ENCODE data around the gene TMEM187. TPM values are rescaled to one million over a fixed set of nuclear protein-coding genes. Genes with fewer than 3 reads are reported as not detected.

TMEM187 gene
- total RNA-seq, 1 donor from 2014 or later: 8.6 TPM

DNA sequence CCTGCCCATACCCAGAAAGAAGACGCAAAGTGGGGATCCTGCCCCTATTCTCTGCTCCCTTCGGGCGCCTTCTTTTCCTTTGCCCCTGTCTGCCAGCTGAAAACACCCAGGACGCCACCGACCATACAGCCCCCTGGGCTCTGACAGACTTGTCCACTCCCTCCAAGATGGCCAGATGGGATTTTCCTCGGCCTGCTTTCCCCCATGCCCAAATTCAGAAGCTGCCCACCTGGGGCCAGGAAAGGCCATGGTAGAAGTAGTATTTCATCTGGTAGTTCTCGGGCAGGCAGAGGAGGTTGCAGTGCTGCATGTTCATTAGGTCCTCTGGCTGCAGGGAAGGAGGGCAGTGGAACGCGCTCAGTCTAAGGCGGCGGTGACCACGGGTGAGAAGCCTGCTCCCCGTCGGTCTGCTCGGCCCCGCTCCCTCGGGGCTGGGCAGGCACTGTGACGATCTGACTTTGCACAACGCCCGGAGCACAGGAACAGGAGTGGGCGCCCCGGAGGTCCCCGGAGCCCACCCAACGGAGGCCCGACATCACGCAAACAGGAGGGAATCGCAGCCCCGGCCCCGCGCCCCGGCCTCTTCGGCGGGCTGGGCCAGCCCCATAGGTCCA lies 38.3 kb upstream of the TMEM187 start:
- peaks cover 4% of the 10 kb centered on the region for H3K36me3 ChIP-seq (ENCODE audit: insufficient read depth, low read length)
- no peaks in the 10 kb centered on the region for H3K36me3 Mint-ChIP-seq (ENCODE audit: low read depth, unreplicated experiment)
- H3K4me1 ChIP-seq (ENCODE audit: insufficient read depth, low read length): peaks cover 4% of the 10 kb centered on the region
- H3K4me3 ChIP-seq (ENCODE audit: insufficient read depth, low read depth, low read length): peak overlapping the region; percentile 75
- peaks cover 34% of the 10 kb centered on the region for H3K79me2 ChIP-seq (ENCODE audit: insufficient read depth, low read length)
- DNase-seq (ENCODE audit: low read depth) (no peak), FAIRE-seq (no peak)
- peak overlapping the region; percentile 19 for H3K27ac ChIP-seq (ENCODE audit: low read depth, low read length)
- H3K27ac Mint-ChIP-seq (ENCODE audit: unreplicated experiment): peak overlapping the region; percentile 77
- peak overlapping the region; percentile 95 for H3K4me2 ChIP-seq (ENCODE audit: low read length)
- H3K27me3 ChIP-seq (ENCODE audit: insufficient read depth, low read length): no peaks in the 10 kb centered on the region
- H3K27me3 Mint-ChIP-seq (ENCODE audit: low read depth, unreplicated experiment): no peaks in the 10 kb centered on the region
- TF ChIP-seq EZH2 (IDR thresholded peaks at IDR 0.05; ENCODE audit: insufficient read depth, low read length): no peak
- TF ChIP-seq, protein P1, sequence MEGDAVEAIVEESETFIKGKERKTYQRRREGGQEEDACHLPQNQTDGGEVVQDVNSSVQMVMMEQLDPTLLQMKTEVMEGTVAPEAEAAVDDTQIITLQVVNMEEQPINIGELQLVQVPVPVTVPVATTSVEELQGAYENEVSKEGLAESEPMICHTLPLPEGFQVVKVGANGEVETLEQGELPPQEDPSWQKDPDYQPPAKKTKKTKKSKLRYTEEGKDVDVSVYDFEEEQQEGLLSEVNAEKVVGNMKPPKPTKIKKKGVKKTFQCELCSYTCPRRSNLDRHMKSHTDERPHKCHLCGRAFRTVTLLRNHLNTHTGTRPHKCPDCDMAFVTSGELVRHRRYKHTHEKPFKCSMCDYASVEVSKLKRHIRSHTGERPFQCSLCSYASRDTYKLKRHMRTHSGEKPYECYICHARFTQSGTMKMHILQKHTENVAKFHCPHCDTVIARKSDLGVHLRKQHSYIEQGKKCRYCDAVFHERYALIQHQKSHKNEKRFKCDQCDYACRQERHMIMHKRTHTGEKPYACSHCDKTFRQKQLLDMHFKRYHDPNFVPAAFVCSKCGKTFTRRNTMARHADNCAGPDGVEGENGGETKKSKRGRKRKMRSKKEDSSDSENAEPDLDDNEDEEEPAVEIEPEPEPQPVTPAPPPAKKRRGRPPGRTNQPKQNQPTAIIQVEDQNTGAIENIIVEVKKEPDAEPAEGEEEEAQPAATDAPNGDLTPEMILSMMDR (IDR thresholded peaks at IDR 0.05; ENCODE audit: insufficient read depth, low read depth, low read length): no peak
- peak overlapping the region; percentile 88 for H3K9ac ChIP-seq (ENCODE audit: low read length)
- H3K9me3 Mint-ChIP-seq (ENCODE audit: unreplicated experiment): no peaks in the 10 kb centered on the region
- no peaks in the 10 kb centered on the region for H3K9me3 ChIP-seq (ENCODE audit: insufficient read depth, low read depth, low read length)
- H3K4me1 Mint-ChIP-seq (ENCODE audit: low read depth, unreplicated experiment): no peaks in the 10 kb centered on the region
- peaks cover 13% of the 10 kb centered on the region for H4K20me1 ChIP-seq (ENCODE audit: insufficient read depth, low read length)
- peak overlapping the region; percentile 92 for H3K4me3 Mint-ChIP-seq (ENCODE audit: unreplicated experiment)
- H2AFZ ChIP-seq (ENCODE audit: low read depth, low read length): no peak overlapping the region

DNA sequence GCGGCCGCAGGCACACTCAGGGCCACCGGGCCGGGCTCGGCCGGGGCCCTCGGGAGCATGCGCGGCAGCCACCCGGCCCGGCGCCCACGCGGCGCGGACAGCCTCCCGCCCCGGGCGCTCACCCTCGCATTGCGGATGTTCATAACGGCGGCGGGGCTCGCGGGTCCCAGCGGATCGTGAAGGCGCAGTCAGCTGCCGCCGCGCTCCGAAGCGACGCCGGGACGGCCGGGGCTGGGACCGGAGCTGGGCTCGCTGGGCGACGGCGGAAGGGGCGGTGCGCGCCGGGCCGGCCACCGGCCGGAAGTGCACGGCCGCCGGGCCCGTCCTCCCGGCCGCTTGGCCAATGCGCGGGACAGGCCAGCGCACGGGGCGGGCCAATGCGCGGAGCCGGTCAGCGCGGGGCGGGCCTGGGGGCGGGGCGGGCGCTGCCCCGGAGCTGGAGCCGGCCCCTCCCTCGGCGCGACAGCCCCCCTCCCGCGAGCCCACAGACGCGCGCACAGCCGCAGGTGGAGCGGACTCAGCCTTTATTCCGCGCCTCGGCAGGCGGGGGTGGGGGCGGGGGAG lies 37.7 kb upstream of the TMEM187 start, which contains the start of gene NAA10:
Gene NAA10 (minus strand): TSS at position 276 of the 564 bp plus-strand sequence. CDS start 133 bp downstream, at position 143.
- H2AFZ ChIP-seq (ENCODE audit: low read depth, low read length): peak within 1 kb of the TSS; percentile 47
- Mint-ChIP-seq H3K9me3 (ENCODE audit: unreplicated experiment) (no peaks in the 10 kb centered on the region), H3K4me3 (ENCODE audit: unreplicated experiment) (peak within 1 kb of the TSS; percentile 92), H3K36me3 (ENCODE audit: low read depth, unreplicated experiment) (no peaks in the 10 kb centered on the region), H3K27ac (ENCODE audit: unreplicated experiment) (peak within 1 kb of the TSS; percentile 77), H3K27me3 (ENCODE audit: low read depth, unreplicated experiment) (no peaks in the 10 kb centered on the region), H3K4me1 (ENCODE audit: low read depth, unreplicated experiment) (no peaks in the 10 kb centered on the region)
- peak within 1 kb of the TSS; percentile 95 for H3K4me2 ChIP-seq (ENCODE audit: low read length)
- H3K27me3 ChIP-seq (ENCODE audit: insufficient read depth, low read length): no peaks in the 10 kb centered on the region
- DNase-seq (ENCODE audit: low read depth) (peak; percentile 45), FAIRE-seq (no peak)
- peak within 1 kb of the TSS; percentile 75 for H3K4me3 ChIP-seq (ENCODE audit: insufficient read depth, low read depth, low read length)
- H3K9me3 ChIP-seq (ENCODE audit: insufficient read depth, low read depth, low read length): no peaks in the 10 kb centered on the region
- H3K36me3 ChIP-seq (ENCODE audit: insufficient read depth, low read length): peaks cover 4% of the 10 kb centered on the region
- peak within 1 kb of the TSS; percentile 19 for H3K27ac ChIP-seq (ENCODE audit: low read depth, low read length)
- peaks cover 4% of the 10 kb centered on the region for H3K4me1 ChIP-seq (ENCODE audit: insufficient read depth, low read length)
- TF ChIP-seq, protein P1 (IDR thresholded peaks at IDR 0.05; ENCODE audit: insufficient read depth, low read depth, low read length): no peak
- TF ChIP-seq EZH2 (IDR thresholded peaks at IDR 0.05; ENCODE audit: insufficient read depth, low read length): no peak
- H4K20me1 ChIP-seq (ENCODE audit: insufficient read depth, low read length): peaks cover 13% of the 10 kb centered on the region
- peaks cover 34% of the 10 kb centered on the region for H3K79me2 ChIP-seq (ENCODE audit: insufficient read depth, low read length)
- H3K9ac ChIP-seq (ENCODE audit: low read length): peak within 1 kb of the TSS; percentile 88
